HG02973 (cell line): ENCODE data around the gene TIMM21.

Source experiments
- ATAC-seq: cut with Tn5 transposase; IDR thresholded peaks from one replicate; pipeline ENCODE4 v1.9.1; 2021; ENCODE audit warnings: moderate library complexity; ENCODE audit not compliant: unreplicated experiment

TIMM21 gene, protein sequence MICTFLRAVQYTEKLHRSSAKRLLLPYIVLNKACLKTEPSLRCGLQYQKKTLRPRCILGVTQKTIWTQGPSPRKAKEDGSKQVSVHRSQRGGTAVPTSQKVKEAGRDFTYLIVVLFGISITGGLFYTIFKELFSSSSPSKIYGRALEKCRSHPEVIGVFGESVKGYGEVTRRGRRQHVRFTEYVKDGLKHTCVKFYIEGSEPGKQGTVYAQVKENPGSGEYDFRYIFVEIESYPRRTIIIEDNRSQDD

DNA sequence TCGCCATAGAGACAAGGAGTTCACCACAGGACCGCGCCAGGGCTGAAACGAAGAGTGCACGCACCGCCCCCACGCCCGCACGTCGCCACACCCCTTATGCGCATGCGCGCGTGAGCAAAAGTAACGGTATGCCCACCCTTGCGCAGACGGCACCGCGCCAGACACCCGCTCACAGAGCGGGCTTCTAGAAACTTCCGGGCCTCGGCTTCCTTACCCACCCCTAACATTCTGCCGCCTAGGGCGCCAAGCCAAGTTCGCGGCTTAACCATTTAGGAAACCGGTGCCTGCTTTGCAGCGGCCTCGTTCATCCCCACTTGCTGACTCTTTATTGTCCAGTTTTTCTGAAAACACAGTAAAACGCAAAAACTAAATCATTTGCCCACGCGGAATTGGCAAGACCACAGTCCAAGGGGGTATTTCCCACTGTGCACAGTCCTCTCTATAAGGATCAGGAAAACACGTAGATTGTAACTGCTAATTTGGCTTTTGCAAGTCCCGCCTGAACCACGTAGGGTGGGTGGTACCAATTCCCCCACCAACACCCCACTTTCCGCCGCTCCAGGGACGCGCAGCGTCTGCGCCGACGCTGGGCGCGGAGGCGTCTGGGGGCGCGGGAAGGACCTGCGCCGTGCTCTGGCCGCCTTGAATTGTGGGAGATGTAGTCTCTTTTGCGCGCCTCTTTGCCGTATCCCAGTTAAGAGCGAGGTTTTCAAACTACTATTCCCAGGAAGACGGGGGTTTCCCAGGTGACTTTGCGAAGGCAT is at the start of gene TIMM21, which contains the start of gene FBXO15:
TSS of gene TIMM21 (plus strand) at position 745 of the 764 bp plus-strand sequence. CDS start 286 bp downstream, outside the sequence.
TSS of gene FBXO15 (minus strand) at position 56 of the 764 bp plus-strand sequence. CDS start at position 7, 49 bp downstream.
- ATAC-seq, result peak; percentile 88

DNA sequence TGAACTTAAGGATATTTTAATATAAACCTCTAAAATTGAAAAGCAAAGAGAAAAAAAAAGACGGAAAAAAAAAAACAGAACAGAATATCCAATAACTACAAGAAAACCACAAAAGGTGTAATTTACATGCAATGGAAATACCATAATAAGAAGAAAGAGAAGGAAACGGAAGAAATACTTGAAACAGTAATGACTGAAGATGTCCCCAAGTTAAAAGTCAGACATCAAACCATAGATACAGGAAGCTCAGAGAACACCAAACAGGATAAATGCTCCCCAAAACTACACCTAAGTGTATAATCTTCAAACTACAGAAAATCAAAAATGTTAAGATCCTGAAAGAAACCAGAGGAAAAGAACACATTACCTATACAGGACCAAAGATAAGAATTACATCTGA is 39.9 kb upstream of the TIMM21 start:
- no peak for ATAC-seq

DNA sequence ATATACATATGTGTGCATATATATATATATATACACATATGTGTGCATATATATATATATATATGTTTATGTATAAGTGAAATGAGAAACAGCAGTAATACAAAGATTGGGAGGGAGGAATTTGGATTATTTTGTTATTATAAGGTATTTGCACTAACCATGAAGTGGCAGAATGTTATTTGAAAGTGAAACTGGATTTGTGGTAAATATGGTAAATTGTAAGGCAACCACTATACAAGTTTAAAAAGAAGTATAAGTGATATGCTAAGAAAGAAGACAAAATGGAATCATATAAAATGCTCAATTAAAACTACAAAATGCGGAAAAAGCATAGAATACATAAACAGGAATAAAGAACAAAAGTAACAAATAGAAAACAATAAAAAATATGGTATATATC is 38.2 kb upstream of the TIMM21 start:
- no peak for ATAC-seq

DNA sequence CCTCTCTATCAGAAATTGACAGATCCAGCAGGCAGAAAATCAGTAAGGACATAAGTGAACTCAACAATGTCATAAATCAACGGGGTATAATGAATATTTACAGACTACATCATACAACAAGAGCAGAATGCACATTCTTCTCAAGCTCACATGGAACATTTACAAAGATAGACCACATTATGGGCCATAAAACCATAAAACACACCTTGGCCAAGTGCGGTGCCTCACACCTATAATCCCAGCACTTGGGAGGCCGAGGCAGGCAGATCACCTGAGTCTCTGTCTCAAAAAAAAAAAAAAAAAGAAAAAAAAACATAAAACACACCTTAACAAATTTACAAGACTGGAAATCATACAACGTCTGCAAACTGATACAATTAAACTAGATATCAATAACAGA is 37.3 kb upstream of the TIMM21 start:
- no peak for ATAC-seq

DNA sequence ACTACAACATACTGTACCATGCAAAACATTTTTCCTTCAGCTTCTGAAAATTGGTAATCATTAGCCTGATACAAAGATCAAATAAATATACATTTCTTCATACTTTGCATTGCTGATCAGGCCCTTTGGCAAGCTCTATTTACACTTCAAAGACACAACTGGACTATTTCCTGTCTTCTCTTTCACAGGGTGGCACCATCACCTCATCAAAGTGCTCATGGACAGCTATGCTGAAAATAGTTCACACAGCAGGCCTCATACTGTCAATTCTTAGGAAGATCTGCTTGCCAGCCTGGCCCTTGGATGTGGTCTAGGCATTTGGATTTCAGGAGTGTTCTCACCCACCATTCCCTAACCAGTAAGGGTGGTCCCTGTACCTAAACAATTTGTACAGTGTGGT is 34.6 kb upstream of the TIMM21 start:
- ATAC-seq, result no peak

DNA sequence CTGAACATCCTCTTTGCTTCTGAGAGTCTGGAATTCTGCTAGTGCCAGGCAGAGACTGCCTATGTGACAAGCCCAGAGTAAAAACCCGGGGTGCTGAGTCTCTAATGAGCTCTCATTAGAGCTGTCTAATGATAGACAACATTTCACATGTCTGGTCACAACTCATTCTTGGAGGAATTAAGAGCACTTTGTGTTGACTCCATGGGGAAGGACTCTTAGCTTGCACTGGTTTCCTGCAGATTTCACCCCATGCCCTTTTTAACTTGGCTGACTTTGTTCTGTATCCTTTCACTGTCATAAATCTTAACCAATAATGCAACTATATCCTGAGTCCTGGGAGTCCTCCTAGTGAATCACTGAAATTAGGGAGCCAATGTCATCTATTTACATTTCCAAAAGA is 34.2 kb upstream of the TIMM21 start:
- no peak for ATAC-seq

DNA sequence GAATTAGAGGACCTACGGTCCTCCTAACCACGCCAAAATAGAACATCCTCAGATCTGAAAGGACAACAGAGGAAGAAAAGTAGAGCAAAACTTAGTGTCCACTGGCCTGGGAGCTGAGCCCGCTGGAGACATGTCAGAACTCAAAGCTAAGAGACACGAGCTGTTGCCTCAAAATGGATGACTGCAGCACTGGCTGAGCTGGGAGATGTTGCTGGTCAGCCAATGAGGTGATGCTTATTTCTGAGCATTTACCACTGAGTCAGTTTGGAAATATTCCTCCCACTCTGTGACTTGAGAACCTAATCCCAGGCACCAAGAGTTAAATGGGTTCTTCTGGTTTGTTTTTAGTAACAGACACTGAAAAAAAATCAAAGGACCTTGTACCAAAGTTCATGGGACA is 33.3 kb upstream of the TIMM21 start:
- no peak for ATAC-seq

DNA sequence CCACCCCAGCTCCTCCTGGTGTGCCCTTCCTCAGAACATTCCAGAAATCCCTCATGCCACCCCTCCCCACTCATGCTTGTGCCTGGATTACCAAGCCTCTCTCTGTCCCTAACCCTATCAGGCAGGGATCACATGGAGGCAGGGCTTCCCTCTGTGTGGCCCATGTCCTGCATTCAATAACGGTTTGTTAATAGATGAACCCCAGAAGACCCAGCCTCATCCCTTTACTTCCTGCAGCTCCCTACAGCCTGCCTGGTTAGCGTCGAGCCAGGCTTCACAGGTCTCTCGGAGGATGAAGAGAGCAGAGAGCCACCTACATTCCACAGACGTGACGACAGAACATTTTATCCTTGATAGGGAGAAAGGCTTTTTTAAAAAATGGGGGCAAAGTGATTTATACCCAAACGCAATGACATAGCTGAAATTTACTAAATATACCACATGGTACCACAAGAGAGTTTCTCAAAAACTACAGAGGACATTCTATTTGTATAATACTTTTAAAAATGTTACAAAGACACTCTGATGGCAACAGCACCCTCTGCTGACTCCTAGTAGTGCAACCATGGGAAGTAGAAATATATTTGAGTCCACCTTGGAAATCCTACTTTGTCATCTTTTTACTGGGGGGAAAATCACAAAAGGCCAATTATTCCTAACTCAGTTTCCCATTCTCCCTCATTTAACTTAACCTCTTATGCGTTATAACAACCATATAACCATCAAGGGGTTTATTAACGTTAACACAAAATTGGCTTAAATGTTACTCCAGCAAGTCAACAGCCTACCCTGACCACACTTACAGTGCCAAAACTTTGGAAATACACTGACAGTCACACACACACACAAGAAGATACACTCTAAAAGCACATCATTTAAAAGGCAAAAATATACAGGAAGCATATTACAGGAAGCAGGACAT is 31.4 kb upstream of the TIMM21 start:
- ATAC-seq, result no peak

DNA sequence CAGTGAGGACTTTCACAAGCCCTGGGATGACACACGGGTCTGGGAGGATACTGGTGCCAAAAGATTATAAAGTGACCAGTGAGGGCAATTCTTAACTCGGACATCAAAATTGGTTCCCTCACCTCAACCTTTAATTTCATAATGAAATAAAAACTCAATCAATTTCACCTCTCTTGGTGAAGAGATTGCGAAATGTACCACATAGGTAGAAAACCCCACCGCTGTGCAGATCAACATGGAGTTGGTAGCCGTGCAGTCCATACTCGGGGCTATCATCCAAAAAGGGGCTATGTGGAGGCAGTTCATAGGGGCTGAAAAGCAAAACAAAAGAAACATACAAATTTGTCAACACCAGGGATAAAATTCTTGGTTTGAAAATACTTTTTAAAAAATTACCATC is 25.1 kb upstream of the TIMM21 start:
- no peak for ATAC-seq

DNA sequence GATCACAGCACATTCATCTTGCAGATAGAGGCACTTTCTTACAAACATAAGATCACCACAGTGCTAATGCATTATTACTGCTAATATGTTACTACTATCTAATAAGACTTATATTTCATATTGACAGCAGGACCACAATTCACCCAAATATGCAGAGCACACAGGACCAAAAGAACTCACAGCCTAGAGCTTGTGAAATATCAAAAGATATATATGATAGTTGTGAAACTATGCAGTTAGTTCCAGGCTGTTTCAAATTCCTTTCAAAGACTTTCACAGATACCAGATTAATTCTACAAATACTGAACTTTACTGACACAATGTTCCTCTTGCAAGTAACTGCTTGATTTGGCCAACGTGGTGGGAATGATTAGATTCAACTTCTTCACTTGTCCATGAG is 23.7 kb upstream of the TIMM21 start:
- no peak for ATAC-seq

DNA sequence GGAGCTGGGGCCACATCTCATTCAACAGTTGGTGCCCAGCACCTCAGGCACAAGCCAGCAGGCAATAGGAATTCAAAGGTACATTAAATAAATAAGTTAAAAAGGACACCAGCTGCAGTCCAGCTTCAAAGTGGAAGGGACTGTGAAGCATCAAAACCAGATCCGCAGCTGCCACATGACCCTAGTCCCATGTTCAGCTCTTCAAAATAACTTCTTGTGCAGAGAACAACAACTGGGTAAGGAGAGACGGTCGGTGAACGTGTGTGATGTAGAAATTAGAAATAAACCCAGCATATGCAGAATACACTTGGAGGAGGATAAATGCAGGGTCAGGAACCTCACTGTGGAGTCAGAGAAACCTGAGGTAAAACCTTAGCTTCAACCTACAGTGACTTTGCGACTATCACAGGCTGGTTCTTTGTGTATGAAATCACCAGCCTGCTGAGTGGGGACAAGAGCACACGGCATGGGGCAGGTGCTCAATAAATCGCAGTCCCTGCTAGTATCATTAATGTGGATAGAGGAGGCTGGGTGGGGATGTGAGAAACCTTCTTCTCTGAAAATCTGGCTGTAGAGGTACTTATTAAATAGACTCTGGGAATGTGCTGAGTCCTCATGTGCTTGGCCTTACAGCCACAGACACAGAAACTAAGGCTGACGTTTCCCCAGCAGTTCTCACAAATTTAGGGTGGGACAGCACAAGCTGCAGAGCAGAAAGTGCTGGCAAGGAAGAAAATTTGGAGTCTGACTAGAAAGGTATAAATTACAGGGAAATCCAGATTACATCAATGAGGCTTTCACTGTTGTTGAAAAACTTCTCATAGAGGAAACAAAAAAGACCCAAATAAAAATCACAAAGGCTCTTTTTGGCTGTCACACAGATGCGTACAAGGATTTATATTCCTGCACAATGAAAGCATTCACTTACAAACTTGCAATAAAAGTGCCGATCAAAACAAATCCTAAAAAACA is 21.4 kb upstream of the TIMM21 start:
- ATAC-seq, result no peak

DNA sequence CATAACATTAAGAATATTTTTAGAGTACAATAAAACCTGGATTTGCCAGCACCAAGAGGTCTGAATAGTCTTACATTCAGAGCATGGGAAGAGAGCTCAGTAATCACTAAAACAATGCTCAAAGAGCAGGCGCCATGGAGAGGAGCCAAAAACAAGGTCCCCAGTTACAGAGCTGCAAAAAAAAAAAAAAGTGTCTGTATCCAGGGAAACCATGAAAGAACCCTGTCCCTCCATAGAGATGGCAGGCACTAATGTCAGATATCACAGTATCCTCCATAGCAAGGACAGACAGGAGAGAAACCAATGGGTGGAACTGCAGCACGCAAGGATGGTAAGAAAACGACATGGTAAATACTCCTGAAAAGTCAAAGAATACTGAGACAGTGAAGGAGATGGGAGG is 20.2 kb upstream of the TIMM21 start:
- no peak for ATAC-seq

DNA sequence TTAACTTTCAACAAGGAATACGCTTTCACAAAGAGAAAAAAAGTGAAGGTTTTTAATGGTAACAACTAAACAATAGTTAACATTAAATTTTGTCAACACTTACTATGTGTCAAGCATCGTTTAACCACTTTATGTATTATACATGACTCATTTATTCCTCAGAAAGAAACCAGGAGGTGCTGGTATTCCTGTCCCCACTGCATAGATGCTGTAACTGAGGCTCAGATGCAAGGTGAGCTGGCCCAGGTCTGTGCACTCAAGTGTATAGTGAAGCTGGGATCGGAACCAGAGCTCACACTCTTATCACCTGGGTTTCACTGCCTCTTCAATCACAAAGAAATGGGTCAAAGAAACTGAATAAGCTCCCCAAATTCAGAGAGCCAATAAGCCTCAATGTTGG is 17.2 kb upstream of the TIMM21 start:
- no peak for ATAC-seq

DNA sequence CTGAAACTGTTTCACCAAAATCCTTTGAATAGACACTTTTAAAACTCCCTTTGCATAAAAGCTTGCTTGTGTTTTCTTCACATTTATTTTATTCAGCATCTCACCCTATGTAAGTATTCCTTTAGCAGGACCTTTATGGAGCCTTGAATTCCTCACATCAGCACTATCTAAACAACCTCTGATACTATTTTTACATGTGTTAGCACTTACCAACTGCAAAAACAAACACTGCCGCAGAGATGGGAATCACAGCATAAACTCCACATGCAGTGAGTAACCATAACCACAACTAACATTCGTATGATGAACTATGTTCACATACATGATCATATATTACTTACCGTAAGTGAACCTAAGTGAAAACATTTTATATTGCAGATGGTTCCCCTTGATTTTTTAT is 16.1 kb upstream of the TIMM21 start:
- ATAC-seq, result no peak

DNA sequence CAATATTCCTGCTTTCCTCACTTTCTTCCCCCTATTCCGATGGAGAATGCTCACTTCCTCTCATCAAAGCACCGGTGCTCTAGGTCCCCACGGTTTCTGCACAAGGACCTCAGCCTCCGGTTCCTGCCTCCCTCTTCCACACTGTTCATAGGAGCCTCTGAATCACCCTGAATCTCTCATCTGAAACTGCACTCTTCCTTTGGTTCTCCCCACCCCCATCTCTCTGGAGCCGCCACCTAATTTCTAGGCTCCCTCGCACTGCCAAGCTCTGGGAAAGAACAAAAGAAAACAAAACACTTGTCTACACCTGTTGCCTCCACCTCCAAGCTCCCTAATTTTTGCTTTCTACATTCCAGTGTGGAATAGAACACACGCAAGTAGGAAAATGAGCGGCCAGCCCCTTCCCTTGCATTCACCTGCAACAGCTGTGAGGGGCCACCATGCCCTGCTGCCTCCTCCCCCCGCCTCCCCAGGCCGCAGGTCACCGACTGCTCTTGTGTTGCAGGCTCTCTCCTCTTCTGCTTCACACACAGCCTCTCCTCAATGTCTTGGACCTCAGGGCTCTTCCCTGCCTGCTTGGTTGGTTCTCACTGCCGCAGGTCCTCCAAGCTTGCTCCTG is 10.3 kb upstream of the TIMM21 start:
- ATAC-seq, result no peak

DNA sequence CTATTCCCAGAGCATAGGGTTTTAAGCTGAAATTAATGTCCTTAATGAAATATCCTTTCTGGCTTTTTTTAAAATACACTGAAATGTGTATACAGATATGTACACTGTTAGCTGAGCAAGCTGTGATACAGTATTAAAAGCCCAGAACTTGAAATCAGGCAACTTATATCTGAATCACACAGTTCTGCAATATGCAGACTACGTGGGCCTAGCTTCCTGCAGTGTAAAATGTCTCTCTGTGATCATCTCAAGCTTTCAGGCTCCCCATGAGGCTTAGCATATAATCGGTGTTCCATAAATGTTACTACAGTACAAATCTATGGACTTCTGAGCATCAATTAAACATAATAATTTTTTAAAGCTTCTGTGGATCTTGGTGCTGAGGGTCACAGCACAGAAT is 8.9 kb upstream of the TIMM21 start:
- ATAC-seq, result no peak

DNA sequence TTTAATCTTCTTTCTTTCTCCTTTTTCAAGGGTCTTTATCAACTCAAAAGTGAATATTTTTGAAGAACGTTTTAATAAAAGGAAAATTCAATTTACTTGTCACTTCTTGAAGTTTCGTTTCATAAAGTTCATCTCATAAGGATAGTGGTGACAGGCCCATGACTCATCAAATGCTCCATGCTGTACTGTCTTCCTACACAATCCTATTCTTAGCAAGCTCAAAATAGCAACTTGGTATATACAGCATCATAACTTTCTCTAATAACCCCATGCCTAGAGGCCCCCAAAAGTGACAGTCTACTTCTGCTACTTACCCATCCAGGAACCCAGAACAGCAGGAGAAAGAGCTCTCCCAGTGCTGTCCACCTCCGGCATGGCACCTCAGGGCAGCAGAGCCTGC is 8.4 kb upstream of the TIMM21 start:
- ATAC-seq, result peak; percentile 73

DNA sequence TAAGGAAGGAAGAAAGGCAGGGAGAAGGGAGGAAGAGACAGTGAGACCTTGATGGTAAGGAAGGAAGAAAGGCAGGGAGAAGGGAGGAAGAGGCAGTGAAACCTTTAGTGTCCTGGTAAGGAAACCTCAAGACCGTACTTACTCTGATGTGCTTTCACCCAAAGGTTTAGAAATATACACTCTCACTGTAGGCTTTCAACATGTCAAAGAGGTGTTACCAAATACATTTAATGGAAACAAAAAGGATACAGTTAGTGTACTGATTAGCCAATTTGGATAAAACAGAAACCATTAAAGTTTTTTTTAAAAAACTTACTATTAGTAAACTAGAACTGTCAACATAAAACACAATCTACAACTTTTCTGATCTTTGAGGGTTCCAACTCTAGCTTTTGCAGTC is 7.7 kb upstream of the TIMM21 start:
- no peak for ATAC-seq

DNA sequence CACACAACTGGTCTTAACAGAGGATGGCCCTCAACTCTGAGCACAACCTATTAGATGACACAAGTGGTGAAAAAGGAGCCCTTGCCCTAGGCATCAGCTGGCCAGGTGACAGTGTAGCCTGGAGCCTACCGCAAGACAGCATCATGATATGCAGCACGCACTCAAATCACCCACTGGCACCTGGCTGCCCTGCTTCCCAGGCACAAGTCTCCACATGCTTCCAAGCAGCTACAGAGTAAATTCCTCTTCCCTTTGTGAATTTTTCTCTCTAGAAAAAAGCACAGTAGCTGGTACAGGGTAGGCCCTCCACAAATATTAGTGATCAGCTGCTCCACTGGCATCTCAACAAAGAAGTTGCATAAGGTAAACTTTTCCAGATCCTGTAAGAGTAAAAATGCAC is 6.7 kb upstream of the TIMM21 start:
- ATAC-seq, result no peak

DNA sequence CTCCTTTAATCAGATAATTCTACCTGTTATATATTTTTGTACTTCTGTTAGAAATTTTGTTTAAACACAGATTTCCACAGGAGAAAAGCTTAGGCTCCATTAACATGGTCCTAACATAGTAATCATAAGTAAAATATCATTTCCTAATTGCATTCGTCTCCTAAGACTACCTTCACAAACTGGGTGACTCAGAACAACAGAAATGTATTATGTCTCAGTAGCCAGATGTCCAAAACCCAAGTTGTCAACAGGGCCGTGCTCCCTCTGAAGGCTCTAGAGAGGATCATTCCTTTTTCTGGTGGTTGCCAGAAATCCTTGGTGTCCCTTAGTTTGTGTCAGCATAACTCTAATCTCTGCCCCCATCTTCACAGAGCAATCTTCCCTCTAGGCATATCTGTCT is 6.1 kb upstream of the TIMM21 start:
- ATAC-seq, result no peak
